Astrocyte (in vitro differentiated cells and primary cell): ENCODE results near the gene RALGPS1.

Experiments
- EZH2 ChIP-seq: IDR thresholded peaks from 2 replicates; pipeline ENCODE4 v1.6.1; 2012; ENCODE audit warnings: mild to moderate bottlenecking, low read length, inconsistent platforms; ENCODE audit not compliant: insufficient read depth
- TF ChIP-seq, protein P1 (sequence below): IDR thresholded peaks from 2 replicates; pipeline ENCODE4 v1.5.1; 2011; ENCODE audit warnings: low read depth, mild to moderate bottlenecking, inconsistent platforms, low read length, moderate library complexity; ENCODE audit not compliant: insufficient read depth

DNA sequence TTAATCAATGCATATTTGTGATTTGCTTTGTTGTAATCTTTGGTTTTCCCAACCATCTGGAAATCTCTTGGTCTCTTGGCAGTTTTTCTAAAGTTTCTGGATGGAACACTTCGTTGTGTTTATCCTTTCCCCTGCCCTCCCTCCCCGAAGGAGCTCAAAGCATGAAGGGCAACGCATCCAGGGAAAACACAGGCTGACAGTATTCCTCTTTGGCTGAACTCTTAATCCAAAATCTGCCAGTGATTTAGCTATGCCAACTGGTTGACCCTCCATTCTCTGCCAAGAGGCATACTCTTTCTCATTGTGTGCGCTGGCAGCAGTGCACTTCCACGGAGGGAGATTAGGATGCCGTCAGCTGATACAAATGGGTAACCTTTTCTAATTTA, 33.6 kb upstream of the RALGPS1 start:
- TF ChIP-seq EZH2, result no peak
- TF ChIP-seq, protein P1, sequence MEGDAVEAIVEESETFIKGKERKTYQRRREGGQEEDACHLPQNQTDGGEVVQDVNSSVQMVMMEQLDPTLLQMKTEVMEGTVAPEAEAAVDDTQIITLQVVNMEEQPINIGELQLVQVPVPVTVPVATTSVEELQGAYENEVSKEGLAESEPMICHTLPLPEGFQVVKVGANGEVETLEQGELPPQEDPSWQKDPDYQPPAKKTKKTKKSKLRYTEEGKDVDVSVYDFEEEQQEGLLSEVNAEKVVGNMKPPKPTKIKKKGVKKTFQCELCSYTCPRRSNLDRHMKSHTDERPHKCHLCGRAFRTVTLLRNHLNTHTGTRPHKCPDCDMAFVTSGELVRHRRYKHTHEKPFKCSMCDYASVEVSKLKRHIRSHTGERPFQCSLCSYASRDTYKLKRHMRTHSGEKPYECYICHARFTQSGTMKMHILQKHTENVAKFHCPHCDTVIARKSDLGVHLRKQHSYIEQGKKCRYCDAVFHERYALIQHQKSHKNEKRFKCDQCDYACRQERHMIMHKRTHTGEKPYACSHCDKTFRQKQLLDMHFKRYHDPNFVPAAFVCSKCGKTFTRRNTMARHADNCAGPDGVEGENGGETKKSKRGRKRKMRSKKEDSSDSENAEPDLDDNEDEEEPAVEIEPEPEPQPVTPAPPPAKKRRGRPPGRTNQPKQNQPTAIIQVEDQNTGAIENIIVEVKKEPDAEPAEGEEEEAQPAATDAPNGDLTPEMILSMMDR, result no peak
